Epithelial cell of proximal tubule (primary cell): ENCODE measurements around the gene CLEC14A. TPM values are rescaled to one million over a fixed set of nuclear protein-coding genes. Genes with fewer than 3 reads are reported as not detected.

Source experiments
- DNase-seq: peaks from one replicate; pipeline ENCODE4 v3.0.0-alpha.2; 2011; ENCODE audit warnings: low read depth
- H3K4me3 ChIP-seq: 2 replicates; pipeline ENCODE4 v1.5.1; 2011; ENCODE audit warnings: low read depth, mild to moderate bottlenecking, low read length
- CTCF ChIP-seq: conservative IDR thresholded peaks from 2 replicates; pipeline ENCODE4 v1.5.1; 2012; ENCODE audit warnings: low read depth, mild to moderate bottlenecking, low read length
- total RNA-seq: library from RNA; depleted of rRNA; stranded (reverse); fragments of >200 nt; gene quantifications from 2 replicates; pipeline ENCODE4 v1.2.3, GENCODE V29; 2015

The CLEC14A gene
- total RNA-seq, 1 donor from 2014 or later: not detected

- DNase-seq: no peak
- peak; percentile 16 for TF ChIP-seq CTCF
Observed at GRCh38 chr14:38210587-38211216, 45.2 kb downstream of the CLEC14A start.

GRCh38 chr14:38209572-38210557, 46.0 kb downstream of the CLEC14A start:
- peak overlapping the region; percentile 62 for H3K4me3 ChIP-seq
- DNase-seq: no peak
- no peak for TF ChIP-seq CTCF

More at GRCh38 chr14:38210587-38211216, 45.2 kb downstream of the CLEC14A start:
- peak overlapping the region; percentile 17 for H3K4me3 ChIP-seq

- H3K4me3 ChIP-seq: peak overlapping the region; percentile 62
- peak; percentile 31 for TF ChIP-seq CTCF
- no peak for DNase-seq
Observed at GRCh38 chr14:38208618-38209562, 47.0 kb downstream of the CLEC14A start.

- no peak for TF ChIP-seq CTCF
- DNase-seq: no peak
- peak within 1 kb of the TSS; percentile 62 for H3K4me3 ChIP-seq
Observed at GRCh38 chr14:38207736-38208617, 47.9 kb downstream of the CLEC14A start, which contains the start of gene SSTR1. Gene SSTR1, plus strand, starts transcription at chr14:38207904. Its CDS starts 1,486 bp downstream, at chr14:38209390.

- DNase-seq: no peak
- TF ChIP-seq CTCF: no peak
- peak overlapping the region; percentile 62 for H3K4me3 ChIP-seq
Observed at GRCh38 chr14:38207377-38207735, 48.5 kb downstream of the CLEC14A start.
